ES-I3 (cell line): ENCODE measurements around the gene ZNF425.
"Not testable (repeated sequence)": the region's sequence is repeated elsewhere in the genome, so short reads cannot be mapped to it uniquely, and the experiment has no call there.

ENCODE experiments used
- H3K36me3 ChIP-seq: 2 replicates; pipeline ENCODE4 v1.6.1; 2013; ENCODE audit warnings: mild to moderate bottlenecking, low read length, control low read depth, moderate library complexity; ENCODE audit not compliant: insufficient read depth
- H3K4me1 ChIP-seq: 2 replicates; pipeline ENCODE4 v1.6.1; 2013; ENCODE audit warnings: mild to moderate bottlenecking, control low read depth, low read length; ENCODE audit not compliant: insufficient read depth
- H3K9ac ChIP-seq: 2 replicates; pipeline ENCODE4 v1.6.1; 2013; ENCODE audit warnings: low read depth, mild to moderate bottlenecking, low read length, moderate library complexity
- H3K9me3 ChIP-seq: 2 replicates; pipeline ENCODE4 v1.6.1; 2013; ENCODE audit warnings: mild to moderate bottlenecking, low read length, moderate library complexity; ENCODE audit not compliant: control insufficient read depth, insufficient read depth

ZNF425 gene

DNA sequence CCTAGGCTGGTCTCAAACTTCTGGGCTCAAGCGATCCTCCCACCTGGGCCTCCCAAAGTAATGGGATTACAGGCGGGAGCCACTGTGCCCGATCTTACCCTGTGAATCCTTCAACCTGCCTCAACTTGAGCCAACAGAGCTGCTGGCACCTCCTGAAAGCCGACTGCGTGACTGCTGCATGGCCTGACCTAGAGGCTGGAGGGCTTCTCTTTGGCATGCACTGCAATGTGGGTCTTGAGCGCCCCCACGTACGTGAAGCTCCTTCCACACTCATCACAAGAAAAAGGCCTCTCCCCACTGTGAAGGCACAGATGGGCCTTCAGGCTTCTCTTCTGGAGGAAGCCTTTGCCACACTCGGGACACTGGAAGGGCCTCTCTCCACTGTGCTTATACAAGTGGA lies 22.7 kb downstream of the ZNF425 start:
- H3K9me3 ChIP-seq, result no peaks in the 10 kb centered on the region
- H3K4me1 ChIP-seq, result no peaks in the 10 kb centered on the region
- no peak overlapping the region for H3K9ac ChIP-seq
- H3K36me3 ChIP-seq, result no peaks in the 10 kb centered on the region; the same call in 1 of the 2 replicates

DNA sequence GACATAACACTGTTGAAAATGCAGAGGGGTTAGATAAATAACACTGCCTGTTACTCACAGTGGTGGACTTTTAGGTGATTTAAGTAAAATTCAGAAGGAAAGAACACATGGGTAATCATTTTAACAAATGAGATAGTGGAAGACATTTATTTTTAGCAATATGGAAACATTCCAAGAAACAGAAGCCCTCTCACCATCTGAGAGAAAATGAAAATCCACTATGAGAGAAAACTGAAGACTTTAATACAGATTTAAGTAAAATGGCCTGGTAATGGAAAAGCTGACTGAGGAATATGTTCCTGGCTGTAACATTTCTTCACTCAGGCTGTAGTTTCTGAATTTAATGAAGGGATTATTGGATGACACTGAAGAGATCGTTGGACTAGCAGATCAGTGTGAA lies 23.5 kb downstream of the ZNF425 start:
- Histone ChIP-seq H3K36me3 (no peaks in the 10 kb centered on the region), H3K9ac (no peak overlapping the region), H3K4me1 (no peaks in the 10 kb centered on the region), H3K9me3 (no peaks in the 10 kb centered on the region)

DNA sequence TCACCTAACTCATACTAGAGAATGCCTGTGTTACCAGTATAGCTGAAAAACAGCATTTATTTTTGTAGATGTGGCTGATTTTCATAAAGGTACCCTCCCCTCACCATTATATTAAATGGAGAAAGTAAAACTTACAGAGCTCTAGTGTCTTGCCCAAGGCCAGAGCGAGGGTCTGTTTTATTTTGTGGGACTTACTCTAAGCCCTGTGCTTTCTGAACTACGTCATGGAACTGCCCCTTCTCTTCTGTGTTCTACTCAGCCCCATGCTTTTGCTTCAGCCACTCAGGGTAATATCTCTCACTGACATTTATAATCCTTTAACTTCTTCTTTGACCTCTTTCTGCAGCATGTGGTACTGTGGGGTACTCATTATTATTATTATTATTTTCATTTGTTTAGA lies 25.3 kb downstream of the ZNF425 start:
- no peaks in the 10 kb centered on the region for H3K9me3 ChIP-seq
- H3K9ac ChIP-seq, result no peak overlapping the region
- peaks cover 8% of the 10 kb centered on the region for H3K4me1 ChIP-seq
- no peaks in the 10 kb centered on the region for H3K36me3 ChIP-seq

DNA sequence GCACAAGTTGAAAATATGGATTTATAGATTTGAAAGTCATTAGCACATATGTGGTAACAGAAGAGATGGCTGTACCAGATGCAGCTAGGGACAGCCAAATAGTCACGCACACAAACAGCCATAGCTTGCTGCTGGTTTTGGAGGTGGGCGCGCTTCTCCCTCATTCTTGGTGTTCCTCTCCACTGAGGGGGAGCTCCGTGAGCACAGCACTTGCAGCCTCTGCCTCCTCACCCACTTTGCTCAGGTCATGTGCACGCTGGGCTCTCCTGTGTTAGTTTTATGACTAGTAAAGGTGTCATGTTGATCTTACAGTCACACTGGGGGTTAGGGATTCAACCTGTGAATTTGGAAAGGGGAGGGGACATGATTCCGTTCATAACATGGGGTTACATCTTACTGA lies 27.1 kb downstream of the ZNF425 start:
- no peaks in the 10 kb centered on the region for H3K9me3 ChIP-seq
- peaks cover 8% of the 10 kb centered on the region for H3K4me1 ChIP-seq
- no peak overlapping the region for H3K9ac ChIP-seq
- no peaks in the 10 kb centered on the region for H3K36me3 ChIP-seq

DNA sequence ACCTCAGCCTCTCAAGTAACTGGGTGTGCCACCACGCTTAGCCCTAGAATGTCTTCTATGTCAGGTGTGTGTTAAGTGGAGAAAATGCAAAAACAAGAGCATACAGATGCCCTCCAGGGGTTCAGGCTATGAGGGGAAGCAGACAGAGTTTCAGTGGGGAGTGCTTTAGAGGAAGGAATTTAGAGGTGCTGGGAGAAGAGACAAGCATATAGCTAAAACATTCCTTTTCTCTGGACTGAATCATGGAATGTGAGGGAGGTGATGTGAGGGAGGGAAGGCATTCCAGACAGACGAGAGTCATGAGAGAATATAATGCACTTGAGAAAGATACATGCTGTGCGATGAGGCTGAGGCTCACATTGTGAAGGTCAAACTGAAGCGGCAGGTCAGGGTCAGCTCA lies 29.0 kb downstream of the ZNF425 start:
- no peaks in the 10 kb centered on the region for H3K36me3 ChIP-seq
- H3K9ac ChIP-seq, result no peak overlapping the region
- H3K4me1 ChIP-seq, result peaks cover 8% of the 10 kb centered on the region
- H3K9me3 ChIP-seq, result no peaks in the 10 kb centered on the region

DNA sequence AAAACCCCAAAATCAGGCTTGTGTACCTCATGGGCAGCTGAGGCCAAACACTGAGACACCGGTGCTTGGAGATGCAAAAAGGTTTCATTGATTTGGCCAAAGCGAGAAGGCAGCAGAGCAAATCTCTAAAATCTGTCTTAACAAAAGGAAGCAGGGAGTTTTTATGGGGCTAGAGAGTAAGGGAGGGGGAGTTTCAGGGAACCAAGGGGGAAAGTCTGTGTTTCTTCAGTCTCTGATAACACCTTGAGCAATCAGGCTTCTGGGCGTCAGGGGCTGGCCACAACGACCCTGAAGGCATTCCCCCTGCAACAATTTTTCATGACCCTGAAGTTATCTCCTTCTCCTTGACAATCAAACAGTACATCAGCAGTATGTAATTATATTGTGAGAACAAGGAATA lies 32.9 kb downstream of the ZNF425 start:
- no peaks in the 10 kb centered on the region for H3K9me3 ChIP-seq
- H3K36me3 ChIP-seq, result no peaks in the 10 kb centered on the region
- peaks cover 10% of the 10 kb centered on the region for H3K4me1 ChIP-seq
- H3K9ac ChIP-seq, result no peak overlapping the region

DNA sequence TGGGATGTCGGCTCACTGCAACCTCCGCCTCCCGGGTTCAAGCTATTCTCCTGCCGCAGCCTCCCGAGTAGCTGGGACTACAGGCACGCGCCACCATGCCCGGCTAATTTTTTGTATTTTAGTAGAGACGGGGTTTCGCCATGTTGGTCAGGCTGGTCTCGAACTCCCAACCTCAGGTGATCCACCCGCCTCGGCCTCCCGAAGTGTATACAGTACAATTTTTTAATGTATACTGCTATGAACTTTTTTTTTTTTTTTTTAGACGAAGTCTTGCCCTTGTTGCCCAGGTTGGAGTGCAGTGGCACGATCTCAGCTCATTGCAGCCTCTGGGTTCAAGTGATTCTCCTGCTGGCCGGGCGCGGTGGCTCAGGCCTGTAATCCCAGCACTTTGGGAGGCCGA lies 33.9 kb downstream of the ZNF425 start:
- H3K4me1 ChIP-seq, H3K9ac ChIP-seq, H3K36me3 ChIP-seq, H3K9me3 ChIP-seq: not testable (repeated sequence)

DNA sequence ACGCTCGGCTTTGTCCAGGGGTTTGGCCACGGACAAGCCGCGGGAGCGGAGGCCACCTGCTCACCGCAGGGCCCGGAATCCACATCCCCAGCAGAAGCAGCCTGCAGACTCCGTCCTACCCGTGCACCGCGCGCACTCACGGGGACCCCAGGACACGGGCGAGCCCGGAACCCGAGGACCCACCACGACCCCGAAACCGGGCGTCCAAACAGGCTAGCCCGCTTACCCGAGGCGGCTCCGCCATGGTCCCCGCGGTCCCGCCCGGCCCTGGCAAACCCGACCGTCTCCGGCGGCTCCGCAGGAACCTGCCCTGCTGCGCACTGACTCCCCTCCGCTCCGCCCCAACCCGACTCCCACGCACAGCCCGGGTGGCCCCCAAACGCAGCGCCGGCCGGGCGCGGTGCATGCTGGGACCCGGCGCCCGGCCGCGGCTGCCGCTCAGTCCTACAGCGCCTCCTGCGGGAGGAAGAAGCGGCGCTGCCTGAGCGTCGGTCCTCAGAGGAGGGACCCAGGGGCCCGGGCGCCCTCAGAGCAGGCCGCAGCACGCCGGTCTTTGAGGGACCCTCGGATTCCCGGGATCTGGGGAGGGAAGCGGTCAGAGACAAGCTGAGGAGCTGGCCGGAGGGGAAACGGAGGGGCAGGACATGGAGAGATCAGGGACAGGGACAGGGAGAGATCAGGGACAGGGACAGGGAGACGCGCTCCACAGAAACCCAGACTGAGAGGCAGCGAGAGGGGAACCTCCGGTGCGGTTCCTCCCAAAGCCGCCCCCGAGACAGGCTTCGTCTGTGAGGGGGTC lies 35.5 kb downstream of the ZNF425 start, which contains the start of gene ZNF786:
ZNF786 (minus strand) TSS at position 322 of the 799 bp plus-strand sequence; CDS start at position 244, 78 bp downstream.
- peaks cover under 1% of the 10 kb centered on the region; the same call in 1 of the 2 replicates for H3K36me3 ChIP-seq
- peak within 1 kb of the TSS; percentile 98 for H3K9ac ChIP-seq
- no peaks in the 10 kb centered on the region for H3K9me3 ChIP-seq
- 0 out of 2 replicates have a peak, but pooled peaks cover 2% of the 10 kb centered on the region for H3K4me1 ChIP-seq

DNA sequence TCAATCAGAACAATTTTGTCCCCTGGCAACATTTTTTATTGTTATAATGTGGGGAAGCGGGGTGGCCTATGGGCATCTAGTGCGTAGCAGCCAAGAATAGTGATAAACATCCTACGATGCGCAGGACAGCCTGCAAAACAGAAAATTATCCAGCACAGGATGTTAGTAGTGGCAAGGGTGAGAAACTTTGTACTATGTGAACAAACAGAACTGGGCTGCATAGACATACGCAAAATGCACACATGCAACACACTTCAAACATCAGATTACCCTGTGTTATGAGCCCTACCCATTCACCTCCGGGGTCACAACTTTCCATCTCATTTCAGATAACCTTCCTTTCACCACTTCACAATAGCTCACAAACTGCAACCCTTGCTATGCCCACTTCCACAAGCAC lies 38.7 kb downstream of the ZNF425 start:
- Histone ChIP-seq H3K4me1 (0 out of 2 replicates have a peak, but pooled peaks cover 2% of the 10 kb centered on the region), H3K36me3 (peaks cover 7% of the 10 kb centered on the region; the same call in 1 of the 2 replicates), H3K9ac (no peak overlapping the region), H3K9me3 (no peaks in the 10 kb centered on the region; the same call in 1 of the 2 replicates)

DNA sequence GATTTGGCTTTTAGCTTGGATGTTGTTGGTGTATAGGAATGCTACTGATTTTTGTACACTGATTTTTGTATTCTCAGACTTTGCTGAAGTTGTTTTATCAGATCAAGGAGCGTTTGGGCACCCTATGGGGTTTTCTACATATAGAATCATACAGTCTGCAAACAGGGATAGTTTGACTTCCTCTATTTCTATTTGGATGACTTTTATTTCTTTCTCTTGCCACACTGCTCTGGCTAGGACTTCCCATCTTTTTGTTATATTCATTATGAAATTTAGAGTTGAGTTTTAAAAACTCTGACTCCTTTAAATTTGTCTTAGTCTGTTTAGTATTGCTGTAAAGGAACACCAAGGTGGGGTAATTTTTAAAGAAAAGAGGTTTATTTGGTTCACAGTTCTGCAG lies 40.3 kb downstream of the ZNF425 start:
- no peaks in the 10 kb centered on the region for H3K4me1 ChIP-seq
- H3K36me3 ChIP-seq, result peaks cover 7% of the 10 kb centered on the region; the same call in 1 of the 2 replicates
- H3K9ac ChIP-seq, result no peak overlapping the region
- no peaks in the 10 kb centered on the region; the same call in none of the 2 replicates for H3K9me3 ChIP-seq

DNA sequence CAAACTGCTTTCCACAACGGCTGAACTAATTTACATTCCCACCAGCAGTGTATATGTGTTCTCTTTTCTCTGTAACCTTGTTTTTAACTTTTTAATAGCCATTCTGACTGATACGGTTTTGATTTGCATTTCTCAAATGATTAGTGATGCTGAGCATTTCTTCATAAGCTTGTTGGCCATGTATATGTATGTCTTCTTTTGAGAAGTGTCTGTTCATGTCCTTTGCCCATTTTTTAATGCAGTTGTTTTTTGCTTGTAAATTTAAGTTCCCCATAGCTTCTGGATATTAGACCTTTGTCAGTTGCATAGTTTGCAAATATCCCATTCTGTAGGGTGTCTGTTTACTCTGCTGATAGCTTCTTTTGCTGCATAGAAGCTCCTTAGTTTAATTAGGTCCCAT lies 41.7 kb downstream of the ZNF425 start:
- H3K9ac ChIP-seq, result no peak overlapping the region
- H3K4me1 ChIP-seq, result no peaks in the 10 kb centered on the region
- H3K9me3 ChIP-seq, result no peaks in the 10 kb centered on the region; the same call in none of the 2 replicates
- H3K36me3 ChIP-seq, result peaks cover 7% of the 10 kb centered on the region; the same call in 1 of the 2 replicates

DNA sequence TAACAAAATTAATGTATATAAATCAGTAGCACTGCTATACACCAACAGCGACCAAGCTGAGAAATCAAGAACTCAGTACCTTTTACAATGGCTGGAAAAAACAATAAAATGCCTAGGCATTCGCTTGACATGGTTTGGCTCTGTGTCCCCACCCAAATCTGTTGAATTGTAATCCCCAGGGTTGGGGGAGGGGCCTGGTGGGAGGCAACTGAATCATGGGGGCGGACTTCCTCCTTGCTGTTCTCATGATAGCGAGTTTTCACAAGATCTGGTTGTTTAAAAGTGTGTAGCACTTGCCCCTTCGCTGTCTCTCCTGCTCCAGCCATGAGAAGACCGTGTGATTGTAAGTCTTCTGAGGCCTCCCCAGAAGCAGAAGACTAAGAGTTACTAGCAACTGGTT lies 44.2 kb downstream of the ZNF425 start:
- Histone ChIP-seq H3K4me1 (no peaks in the 10 kb centered on the region), H3K9me3 (no peaks in the 10 kb centered on the region; the same call in none of the 2 replicates)

DNA sequence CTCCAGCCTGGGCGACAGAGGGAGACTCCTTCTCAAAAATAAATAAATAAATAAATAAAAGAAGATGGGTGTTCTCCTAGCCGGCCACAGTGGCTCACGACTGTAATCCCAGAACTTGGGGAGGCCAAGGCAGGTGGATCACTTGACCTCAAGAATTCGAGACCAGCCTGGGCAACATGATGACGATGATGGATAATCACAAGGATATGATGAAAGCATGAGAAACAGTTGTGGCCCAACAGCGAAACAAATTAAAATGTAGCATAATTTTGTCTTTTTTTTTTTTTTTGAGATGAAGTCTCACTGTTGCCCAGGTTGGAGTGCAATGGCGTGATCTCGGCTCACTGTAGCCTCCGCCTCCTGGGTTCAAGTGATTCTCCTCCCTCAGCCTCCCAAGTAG lies 48.5 kb downstream of the ZNF425 start:
- no peaks in the 10 kb centered on the region for H3K4me1 ChIP-seq
- H3K36me3 ChIP-seq, result no peaks in the 10 kb centered on the region
- no peaks in the 10 kb centered on the region; the same call in 1 of the 2 replicates for H3K9me3 ChIP-seq
- no peak overlapping the region for H3K9ac ChIP-seq

More for the DNA sequence above, 44.2 kb downstream of the ZNF425 start:
- H3K9ac ChIP-seq, result no peak overlapping the region
- H3K36me3 ChIP-seq, result peaks cover 7% of the 10 kb centered on the region; the same call in 1 of the 2 replicates

DNA sequence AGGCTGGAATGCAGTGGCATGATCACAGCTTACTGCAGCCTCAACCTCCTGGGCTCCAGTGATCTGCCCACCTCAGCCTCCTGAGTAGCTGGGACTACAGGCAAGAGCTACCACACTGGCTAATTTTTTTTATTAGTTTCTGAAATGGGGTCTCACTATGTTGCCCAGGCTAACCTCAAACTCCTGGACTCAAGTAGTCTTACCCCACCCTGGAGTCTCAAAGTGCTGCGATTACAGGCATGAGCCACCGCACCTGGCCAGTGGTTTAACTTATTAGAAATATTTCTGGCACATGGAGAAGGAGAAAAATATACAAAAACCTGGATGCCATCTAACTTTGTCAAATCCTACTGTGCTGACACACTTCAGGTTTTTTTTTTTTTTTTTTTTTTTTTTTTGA lies 50.8 kb downstream of the ZNF425 start:
- no peaks in the 10 kb centered on the region for H3K9me3 ChIP-seq
- peaks cover 10% of the 10 kb centered on the region; the same call in 1 of the 2 replicates for H3K36me3 ChIP-seq
- H3K9ac ChIP-seq, result no peak overlapping the region
- H3K4me1 ChIP-seq, result 0 out of 2 replicates have a peak, but pooled peaks cover 4% of the 10 kb centered on the region
